ENCODE measurements around the gene GRIN2C. TPM values are rescaled to one million over a fixed set of nuclear protein-coding genes. Genes with fewer than 3 reads are reported as not detected.
A peak's percentile ranks its signal among the peaks of the same experiment; 100 is the strongest.

GRIN2C gene
- total and polyA plus RNA-seq, 2 of the 4 experiments (the other 2 are of a cell fraction), result 0.22 TPM; not detected in 1

DNA sequence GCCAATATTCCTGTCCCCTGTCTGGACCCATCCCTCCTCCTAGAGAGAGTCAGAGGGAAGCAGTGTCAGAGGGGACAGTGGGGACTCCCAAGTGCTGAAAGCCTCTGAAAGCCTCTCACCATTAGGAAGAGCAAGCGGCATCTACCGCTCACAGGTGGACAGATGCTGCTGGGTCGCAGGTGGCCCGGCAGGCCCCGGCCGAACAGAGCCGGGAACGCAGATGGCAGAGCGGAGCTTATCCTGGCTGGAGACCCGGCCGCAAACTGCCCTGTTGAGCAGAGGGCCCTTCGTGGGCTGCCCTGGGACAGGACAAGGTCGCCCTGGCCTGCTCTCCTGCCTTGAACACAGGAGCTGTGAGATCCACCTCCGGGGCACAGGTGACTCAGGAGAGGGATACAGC lies 60.6 kb downstream of the GRIN2C start:
- no peak overlapping the region for H2AK5ac ChIP-seq (ENCODE audit: low read depth, low read length)
- 86% methylated on average over 5 of the region's 14 CpGs; no CpG with 5 or more reads in 1 of the 2 experiments for WGBS, 2 experiments (ENCODE audit: extremely low coverage in 2 of 2, insufficient read length in 1 of 2)
- dilution Hi-C loops (cut with HindIII; ENCODE audit: low sequenced_read_pairs, unreplicated experiment), result no loop called here
- H2AFZ ChIP-seq (replicated peaks; ENCODE audit: low read length, poor library complexity), result no peak overlapping the region
- DNase-seq (no peak), ATAC-seq (ENCODE audit: low read depth) (no peak)
- intact Hi-C loops (cut with micrococcal nuclease), result no loop called here
- H3K4me3 ChIP-seq (ENCODE audit: insufficient read depth, low read depth, low read length), result no peak overlapping the region
- POLR2A ChIA-PET (ENCODE audit: unreplicated experiment), result no interaction called here
- H3K9me1 ChIP-seq (ENCODE audit: insufficient read depth, low read length), result no peaks in the 10 kb centered on the region
- no peak overlapping the region for H2BK120ac ChIP-seq (ENCODE audit: low read depth, low read length)
- H2BK5ac ChIP-seq (ENCODE audit: low read depth, low read length, poor library complexity, severe bottlenecking), result no peak overlapping the region
- no peaks in the 10 kb centered on the region for H3K79me1 ChIP-seq (ENCODE audit: low read depth in 1 of 2, low read length in 2 of 2)
- H3K9ac ChIP-seq (ENCODE audit: low read depth, low read length), result no peak overlapping the region
- H3K4me1 ChIP-seq (ENCODE audit: control insufficient read depth, insufficient read depth, low read length), result no peaks in the 10 kb centered on the region
- CTCF ChIA-PET, result no interaction called here
- H4K20me1 ChIP-seq (ENCODE audit: insufficient read depth, low read length), result no peaks in the 10 kb centered on the region
- no peak overlapping the region for H4K5ac ChIP-seq (ENCODE audit: low read depth, low read length)
- H2AK9ac ChIP-seq (replicated peaks; ENCODE audit: low read depth, low read length, poor library complexity), result peak overlapping the region; percentile 36
- H3K36me3 ChIP-seq (ENCODE audit: control insufficient read depth, insufficient read depth, low read length), result peaks cover 39% of the 10 kb centered on the region
- H2BK20ac ChIP-seq (ENCODE audit: low read depth, low read length), result no peak overlapping the region
- H4K8ac ChIP-seq (ENCODE audit: low read depth in 2 of 2, low read length in 2 of 2), result no peak overlapping the region
- H3K14ac ChIP-seq (replicated peaks; ENCODE audit: low read depth, low read length), result no peak overlapping the region
- TF ChIP-seq RCOR1 (IDR thresholded peaks at IDR 0.05; ENCODE audit: insufficient replicate concordance, low read length) (no peak), FOS (IDR thresholded peaks at IDR 0.05; ENCODE audit: low read depth, low read length) (no peak), CHD1 (IDR thresholded peaks at IDR 0.05; ENCODE audit: low read depth, low read length) (no peak), CEBPB (IDR thresholded peaks at IDR 0.05; ENCODE audit: low read depth, low read length) (no peak), MAZ (IDR thresholded peaks at IDR 0.05; ENCODE audit: borderline replicate concordance, low read depth, low read length) (no peak), MXI1 (IDR thresholded peaks at IDR 0.05; ENCODE audit: borderline replicate concordance, low read depth, low read length) (no peak), POLR2A (IDR thresholded peaks at IDR 0.05; ENCODE audit: low read depth, low read length) (no peak), MAFK (IDR thresholded peaks at IDR 0.05; ENCODE audit: low read depth, low read length) (no peak), BHLHE40 (IDR thresholded peaks at IDR 0.05; ENCODE audit: low read depth, low read length) (no peak), SMC3 (IDR thresholded peaks at IDR 0.05; ENCODE audit: low read depth, low read length) (no peak), NFE2L2 (IDR thresholded peaks at IDR 0.05; ENCODE audit: low read depth, low read length) (no peak), RAD21 (IDR thresholded peaks at IDR 0.05; ENCODE audit: low read length) (no peak), RFX5 (IDR thresholded peaks at IDR 0.05; ENCODE audit: low read depth, low read length) (no peak)
- TF ChIP-seq, protein P1, sequence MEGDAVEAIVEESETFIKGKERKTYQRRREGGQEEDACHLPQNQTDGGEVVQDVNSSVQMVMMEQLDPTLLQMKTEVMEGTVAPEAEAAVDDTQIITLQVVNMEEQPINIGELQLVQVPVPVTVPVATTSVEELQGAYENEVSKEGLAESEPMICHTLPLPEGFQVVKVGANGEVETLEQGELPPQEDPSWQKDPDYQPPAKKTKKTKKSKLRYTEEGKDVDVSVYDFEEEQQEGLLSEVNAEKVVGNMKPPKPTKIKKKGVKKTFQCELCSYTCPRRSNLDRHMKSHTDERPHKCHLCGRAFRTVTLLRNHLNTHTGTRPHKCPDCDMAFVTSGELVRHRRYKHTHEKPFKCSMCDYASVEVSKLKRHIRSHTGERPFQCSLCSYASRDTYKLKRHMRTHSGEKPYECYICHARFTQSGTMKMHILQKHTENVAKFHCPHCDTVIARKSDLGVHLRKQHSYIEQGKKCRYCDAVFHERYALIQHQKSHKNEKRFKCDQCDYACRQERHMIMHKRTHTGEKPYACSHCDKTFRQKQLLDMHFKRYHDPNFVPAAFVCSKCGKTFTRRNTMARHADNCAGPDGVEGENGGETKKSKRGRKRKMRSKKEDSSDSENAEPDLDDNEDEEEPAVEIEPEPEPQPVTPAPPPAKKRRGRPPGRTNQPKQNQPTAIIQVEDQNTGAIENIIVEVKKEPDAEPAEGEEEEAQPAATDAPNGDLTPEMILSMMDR (conservative IDR thresholded peaks at IDR 0.05; ENCODE audit: low read depth, low read length), result no peak
- TF ChIP-seq, protein P2, sequence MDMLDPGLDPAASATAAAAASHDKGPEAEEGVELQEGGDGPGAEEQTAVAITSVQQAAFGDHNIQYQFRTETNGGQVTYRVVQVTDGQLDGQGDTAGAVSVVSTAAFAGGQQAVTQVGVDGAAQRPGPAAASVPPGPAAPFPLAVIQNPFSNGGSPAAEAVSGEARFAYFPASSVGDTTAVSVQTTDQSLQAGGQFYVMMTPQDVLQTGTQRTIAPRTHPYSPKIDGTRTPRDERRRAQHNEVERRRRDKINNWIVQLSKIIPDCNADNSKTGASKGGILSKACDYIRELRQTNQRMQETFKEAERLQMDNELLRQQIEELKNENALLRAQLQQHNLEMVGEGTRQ (IDR thresholded peaks at IDR 0.05; ENCODE audit: low read depth, low read length), result no peak
- TF ChIP-seq, protein P3, sequence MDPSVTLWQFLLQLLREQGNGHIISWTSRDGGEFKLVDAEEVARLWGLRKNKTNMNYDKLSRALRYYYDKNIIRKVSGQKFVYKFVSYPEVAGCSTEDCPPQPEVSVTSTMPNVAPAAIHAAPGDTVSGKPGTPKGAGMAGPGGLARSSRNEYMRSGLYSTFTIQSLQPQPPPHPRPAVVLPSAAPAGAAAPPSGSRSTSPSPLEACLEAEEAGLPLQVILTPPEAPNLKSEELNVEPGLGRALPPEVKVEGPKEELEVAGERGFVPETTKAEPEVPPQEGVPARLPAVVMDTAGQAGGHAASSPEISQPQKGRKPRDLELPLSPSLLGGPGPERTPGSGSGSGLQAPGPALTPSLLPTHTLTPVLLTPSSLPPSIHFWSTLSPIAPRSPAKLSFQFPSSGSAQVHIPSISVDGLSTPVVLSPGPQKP (IDR thresholded peaks at IDR 0.05; ENCODE audit: borderline replicate concordance, low read depth, low read length), result no peak
- no peak overlapping the region for H3K23ac ChIP-seq (ENCODE audit: low read depth, low read length)
- H3K27me3 ChIP-seq (ENCODE audit: control insufficient read depth, insufficient read depth, low read length), result no peaks in the 10 kb centered on the region
- H4K91ac ChIP-seq (ENCODE audit: insufficient read depth, low read depth, low read length), result no peak overlapping the region
- in situ Hi-C loops (cut with MboI; ENCODE audit: low sequenced_read_pairs), result no loop called here
- H3K4me2 ChIP-seq (ENCODE audit: low read depth, low read length), result no peak overlapping the region
- H3K18ac ChIP-seq (ENCODE audit: low read depth, low read length), result no peak overlapping the region
- no peaks in the 10 kb centered on the region for H3K9me3 ChIP-seq (ENCODE audit: control insufficient read depth, insufficient read depth, low read length)
- BruUV-seq (replicated peaks), result no TSS peak
- H2BK15ac ChIP-seq (ENCODE audit: low read depth, low read length), result no peak overlapping the region
- no peak overlapping the region for H3K4ac ChIP-seq (ENCODE audit: low read depth, low read length)
- no peak overlapping the region for H3K56ac ChIP-seq (ENCODE audit: extremely low read depth, insufficient read depth, low read length)
- no peak overlapping the region for H3K27ac ChIP-seq (ENCODE audit: insufficient read depth, low read length)

Data from IMR-90 (cell line).